DMS53 treated with DMSO at 0.1 percent for 48 hours (cell line): ENCODE results near the gene SPTSSA.
"Not testable (repeated sequence)": the region's sequence is repeated elsewhere in the genome, so short reads cannot be mapped to it uniquely, and the experiment has no call there.

Source experiments
- DNase-seq: peaks from one replicate; lab custom pipeline; 2025; ENCODE audit not compliant: unreplicated experiment; lab: John Stamatoyannopoulos, UW

The SPTSSA gene

GRCh38 chr14:34462132-34462893, at the start of gene SPTSSA:
SPTSSA (minus strand) TSS chr14:34462240; CDS start chr14:34462207, 33 bp downstream.
- peak; percentile 80 for DNase-seq

GRCh38 chr14:34507884-34508283, 45.8 kb upstream of the SPTSSA start:
- no peak for DNase-seq

- no peak for DNase-seq
Measured at GRCh38 chr14:34507459-34507858, 45.4 kb upstream of the SPTSSA start.

DNA sequence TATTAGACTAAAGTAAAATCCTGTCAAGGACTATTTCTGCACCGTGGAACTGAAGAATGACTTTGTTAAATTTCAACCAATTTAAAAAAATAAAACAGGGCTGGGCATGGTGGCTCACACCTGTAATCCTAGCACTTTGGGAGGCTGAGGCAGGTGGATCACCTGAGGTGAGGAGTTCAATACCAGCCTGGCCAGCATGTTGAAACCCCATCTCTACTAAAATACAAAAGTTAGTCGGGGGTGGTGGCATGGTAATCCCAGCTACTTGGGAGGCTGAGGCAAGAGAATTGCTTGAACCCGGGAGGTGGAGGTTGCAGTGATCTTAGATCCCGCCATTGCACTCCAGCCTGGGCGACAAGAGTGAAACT, 43.1 kb upstream of the SPTSSA start:
- not testable (repeated sequence) for DNase-seq

DNA sequence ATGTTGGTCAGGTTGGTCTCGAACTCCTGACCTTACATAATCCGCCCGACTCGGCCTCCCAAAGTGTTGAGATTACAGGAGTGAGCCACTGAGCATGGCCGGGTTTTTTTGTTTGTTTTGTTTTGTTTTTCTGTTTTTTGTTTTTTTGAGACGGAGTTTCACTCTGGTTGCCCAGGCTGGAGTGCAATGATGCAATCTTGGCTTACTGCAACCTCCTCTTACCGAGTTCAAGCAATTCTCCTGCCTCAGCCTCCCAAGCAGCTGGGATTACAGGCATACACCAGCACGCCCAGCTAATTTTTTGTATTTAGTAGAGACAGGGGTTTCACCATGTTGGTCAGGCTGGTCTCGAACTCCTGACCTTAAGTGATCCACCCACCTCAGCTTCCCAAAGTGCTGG, 42.0 kb upstream of the SPTSSA start:
- DNase-seq, result not testable (repeated sequence)

DNA sequence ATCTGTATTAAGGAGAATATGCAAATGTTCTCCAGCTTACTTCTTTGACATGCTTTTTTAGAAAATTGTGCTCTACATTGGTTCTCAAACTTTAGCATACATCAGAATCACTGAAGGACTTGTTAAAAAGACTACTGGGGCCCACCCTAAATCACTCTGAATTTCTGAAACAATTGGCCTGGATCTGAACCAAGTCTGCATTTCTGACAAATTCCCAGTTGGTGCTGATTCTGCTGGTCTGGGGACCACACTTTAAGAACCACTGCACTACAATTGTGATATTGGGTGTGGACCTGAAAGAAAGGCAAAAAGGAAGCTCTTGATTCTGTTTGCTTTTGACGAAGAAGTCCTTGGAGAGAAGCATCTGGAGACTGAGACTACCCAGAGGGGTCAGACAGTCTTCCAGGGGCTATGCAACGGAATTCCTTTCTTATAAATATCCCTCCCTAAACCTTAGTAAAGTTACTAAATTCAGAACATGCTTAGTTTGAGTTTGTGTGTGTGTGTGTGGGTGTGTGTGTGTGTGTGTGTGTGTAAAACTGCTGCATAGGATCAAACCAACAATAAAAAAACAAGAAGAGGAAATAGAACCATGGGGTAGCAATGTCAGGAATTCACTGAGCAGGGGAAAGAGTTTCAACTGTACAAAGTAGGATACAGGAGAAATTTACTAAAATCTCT, 40.6 kb upstream of the SPTSSA start:
- DNase-seq, result no peak

DNA sequence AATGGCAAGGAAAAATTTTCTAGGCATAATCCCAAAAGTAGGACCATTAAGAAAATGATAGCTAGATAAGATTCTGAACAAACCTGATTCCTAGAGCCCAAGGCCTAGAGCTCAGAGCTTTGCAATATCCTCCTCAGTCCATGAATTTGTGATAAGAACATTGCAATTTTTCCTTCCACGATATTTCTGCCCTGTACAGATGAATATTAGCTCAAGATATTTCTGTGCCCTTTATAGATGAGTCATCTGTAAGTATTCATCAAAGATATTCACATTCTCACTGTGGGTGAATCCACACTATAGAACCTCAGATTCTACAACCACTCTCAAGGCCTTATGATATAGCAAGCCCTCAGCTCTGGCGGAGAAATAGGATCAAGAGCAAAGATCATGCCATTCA, 40.0 kb upstream of the SPTSSA start:
- DNase-seq, result no peak

DNA sequence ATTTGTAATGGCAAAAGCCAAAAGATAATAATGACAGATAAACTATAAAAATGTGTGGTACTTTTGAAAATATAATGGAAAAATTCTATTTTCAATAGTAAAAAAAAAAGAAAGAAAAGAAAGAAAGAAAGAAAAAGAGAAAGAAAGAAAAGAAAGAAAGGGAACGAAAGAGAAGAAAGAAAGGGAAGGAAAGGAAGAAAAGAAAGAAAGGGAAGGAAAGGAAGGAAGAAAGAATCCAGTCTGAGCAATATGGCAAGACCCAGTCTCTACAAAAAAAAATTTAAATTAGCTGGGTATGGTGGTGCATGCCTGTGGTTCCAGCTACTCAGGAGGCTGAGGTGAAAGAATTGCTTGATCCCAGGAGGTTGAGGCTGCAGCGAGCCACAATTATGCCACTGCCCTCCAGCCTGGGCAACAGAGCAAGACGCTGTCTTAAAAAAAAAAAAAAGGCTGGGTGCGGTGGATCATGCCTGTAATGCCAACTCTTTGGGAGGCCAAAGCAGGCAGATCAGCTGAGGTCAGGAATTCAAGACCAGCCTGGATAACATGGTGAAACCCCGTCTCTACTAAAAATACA, 39.1 kb upstream of the SPTSSA start:
- no peak for DNase-seq

- DNase-seq, result peak; percentile 33
Measured at GRCh38 chr14:34498684-34499412, 36.8 kb upstream of the SPTSSA start.

DNA sequence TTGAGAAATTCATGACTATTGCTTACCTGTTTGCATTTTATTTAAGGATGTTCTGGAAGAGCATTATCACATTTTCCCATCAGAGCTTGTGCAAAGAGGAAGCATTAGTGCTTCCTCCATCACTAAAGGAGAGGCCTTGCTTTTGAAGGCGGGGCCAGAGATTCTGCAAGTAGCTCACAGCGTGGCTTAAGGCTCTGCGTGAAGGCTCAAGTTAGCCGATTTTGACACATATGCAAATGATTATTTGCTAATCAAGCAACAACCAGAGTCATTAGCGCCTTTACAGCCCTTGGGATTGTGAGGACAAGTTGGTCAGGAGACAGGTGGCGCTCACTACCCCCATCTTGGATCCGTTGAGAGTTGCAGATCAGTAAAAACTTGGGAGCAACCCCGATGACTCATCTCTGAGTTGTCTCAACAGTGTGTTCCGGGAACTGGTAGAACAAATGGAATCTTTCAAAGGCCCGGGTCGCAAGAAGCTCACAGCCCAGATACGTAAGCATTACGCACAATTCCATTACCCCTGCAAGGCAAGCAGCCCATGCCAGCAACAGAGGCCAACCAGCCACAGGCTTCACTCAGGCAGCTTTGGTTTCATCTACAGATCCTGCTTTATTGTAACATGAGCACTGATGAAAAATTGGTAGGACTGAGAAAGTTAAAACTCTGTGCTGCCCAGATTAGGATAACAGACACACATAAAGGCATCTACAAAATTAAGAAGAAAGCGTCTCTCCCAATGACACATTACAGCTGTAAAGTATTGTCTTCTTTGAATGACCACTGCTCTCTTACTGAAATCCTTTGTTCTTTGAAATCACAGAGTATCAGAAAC, 34.9 kb upstream of the SPTSSA start:
- no peak for DNase-seq

GRCh38 chr14:34496007-34496678, 34.1 kb upstream of the SPTSSA start:
- DNase-seq, result no peak

- no peak for DNase-seq
Measured at GRCh38 chr14:34489324-34489723, 27.3 kb upstream of the SPTSSA start.

DNA sequence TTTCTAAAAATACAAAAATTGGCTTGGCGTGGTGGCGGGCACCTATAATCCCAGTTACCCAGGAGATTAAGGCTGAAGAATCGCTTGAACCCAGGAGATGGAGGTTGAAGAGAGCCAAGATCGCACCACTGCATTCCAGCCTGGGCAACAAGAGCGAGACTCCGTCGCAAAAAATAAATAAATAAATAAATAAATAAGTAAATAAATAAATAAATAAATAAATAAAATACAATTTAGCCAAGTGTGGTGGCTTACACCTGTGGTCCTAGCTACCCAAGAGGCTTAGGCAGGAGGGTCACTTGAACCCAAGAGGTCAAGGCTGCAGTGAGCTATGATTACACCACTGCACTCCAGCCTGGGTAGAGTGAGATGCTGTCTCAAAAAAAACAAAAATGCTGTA, 26.5 kb upstream of the SPTSSA start:
- no peak for DNase-seq

DNA sequence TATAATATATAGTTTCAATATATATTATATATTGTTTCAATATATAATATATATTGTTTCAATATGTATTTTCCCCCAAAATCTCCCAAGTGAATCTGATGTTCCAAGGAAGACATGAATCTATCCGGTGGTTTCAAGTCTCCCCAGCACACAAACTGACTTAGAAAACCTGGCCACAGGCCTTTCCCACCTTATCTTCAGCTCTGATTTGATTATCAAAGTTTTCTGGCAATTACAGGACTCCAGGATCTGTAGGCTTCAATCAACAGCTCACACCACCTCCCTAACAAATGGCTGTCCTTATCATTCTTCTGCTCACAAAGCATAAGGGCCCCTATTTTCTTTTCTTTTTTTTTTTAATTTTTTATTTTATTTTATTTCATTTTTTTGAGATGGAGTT, 22.7 kb upstream of the SPTSSA start:
- no peak for DNase-seq

DNA sequence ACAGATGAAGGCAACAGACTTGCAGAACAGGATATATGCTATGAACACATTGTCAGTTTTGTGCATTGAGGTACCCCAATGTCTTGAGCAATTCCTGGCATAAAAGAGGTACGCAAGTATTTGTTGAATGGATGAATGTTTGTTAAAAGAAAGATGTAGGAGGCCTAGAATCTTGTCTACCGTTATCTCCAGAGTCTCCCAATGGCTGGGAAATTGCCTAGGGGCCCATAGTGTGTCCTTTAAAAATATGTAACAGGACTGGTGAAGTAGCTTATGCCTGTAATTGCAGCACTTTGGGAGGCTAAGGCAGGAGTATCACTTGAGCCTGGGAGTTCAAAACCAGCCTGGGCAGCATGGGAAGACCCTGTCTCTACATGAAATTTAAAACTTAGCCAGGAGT, 20.4 kb upstream of the SPTSSA start:
- DNase-seq, result no peak

DNA sequence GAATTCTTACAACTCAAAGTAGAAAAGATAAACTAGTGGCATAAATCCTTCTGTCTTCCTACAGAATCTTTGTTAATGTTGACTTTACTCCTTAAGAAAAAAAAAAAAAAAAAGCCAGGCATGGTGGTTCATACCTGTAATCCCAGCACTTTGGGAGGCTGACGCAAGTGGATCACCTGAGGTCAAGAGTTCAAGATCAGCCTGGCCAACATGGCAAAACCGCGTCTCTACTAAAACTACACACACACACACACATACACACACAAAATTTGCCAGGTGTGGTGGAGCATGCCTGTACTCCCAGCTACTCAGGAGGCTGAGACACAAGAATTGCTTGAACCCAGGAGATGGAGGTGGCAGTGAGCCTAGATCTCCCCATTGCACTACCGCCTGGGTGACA, 17.7 kb upstream of the SPTSSA start:
- DNase-seq, result no peak

DNA sequence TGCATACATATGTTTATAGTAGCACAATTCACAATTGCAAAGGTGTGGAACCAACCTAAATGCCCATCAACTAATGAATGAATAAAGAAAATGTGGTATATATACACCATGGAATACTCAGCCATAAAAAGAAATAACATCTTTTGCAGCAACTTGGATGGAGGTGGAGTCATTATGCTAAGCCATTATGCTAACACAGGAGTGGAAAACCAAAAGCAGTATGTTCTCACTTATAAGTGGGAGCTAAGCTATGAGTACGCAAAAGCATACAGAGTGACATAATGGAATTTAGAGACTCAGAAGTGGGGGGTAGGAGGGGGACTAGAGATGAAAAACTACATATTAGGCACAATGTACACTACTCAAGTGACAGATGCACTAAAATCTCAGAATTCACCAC, 16.2 kb upstream of the SPTSSA start:
- no peak for DNase-seq

GRCh38 chr14:34476036-34476435, 14.0 kb upstream of the SPTSSA start:
- DNase-seq, result not testable (repeated sequence)

GRCh38 chr14:34475163-34475562, 13.1 kb upstream of the SPTSSA start:
- no peak for DNase-seq

DNA sequence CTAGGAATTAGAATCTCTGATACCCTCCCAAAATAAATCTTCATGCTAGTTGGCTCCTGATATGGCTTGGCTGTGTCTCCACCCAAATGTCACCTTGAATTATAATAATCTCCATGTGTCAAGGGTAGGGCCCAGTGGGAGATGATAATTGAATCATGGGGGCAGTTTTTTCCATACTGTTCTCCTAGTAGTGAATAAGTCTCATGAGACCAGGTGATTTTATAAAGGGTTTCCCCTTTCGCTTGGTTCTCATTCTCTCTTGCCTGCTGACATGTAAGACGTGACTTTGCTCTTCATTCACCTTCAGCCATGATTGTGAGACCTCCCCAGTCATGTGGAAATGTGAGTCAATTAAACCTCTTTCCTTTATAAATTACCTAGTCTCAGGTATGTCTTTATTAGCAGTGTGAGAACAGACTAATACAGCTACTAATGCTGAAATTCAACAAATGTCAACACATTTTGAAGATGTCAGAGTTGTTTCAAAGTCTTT, 12.2 kb upstream of the SPTSSA start:
- DNase-seq, result no peak
